HepG2 (cell line): Measurements from ENCODE around the gene MTSS2. TPM values are rescaled to one million over a fixed set of nuclear protein-coding genes. Genes with fewer than 3 reads are reported as not detected.

ENCODE experiments used
- ATAC-seq: fragments of 200-7000 bp; cut with Tn5 transposase; 3 replicates; pipeline ENCODE4 v1.9.1; 2020; ENCODE audit warnings: mild to moderate bottlenecking, moderate library complexity
- BruUV-seq: library from RNA; stranded (reverse); fragments of 400-500 nt; replicated peaks from 2 replicates; lab custom pipeline; 2021; lab: Mats Ljungman, UMichigan
- CTCF ChIA-PET: fragments of 300-600 bp; formaldehyde crosslinking; extraction: SDS; loops from one replicate; lab custom pipeline; 2021; ENCODE audit warnings: low total read pairs, inconsistent platforms, low intra/inter-chr PET ratio; lab: Yijun Ruan, JAX
- POLR2A ChIA-PET: fragments of 350-600 bp; sonication (Branson Sonifier 250); formaldehyde crosslinking; loops from one replicate; lab custom pipeline; 2020; ENCODE audit warnings: antibody characterized with exemption, inconsistent platforms; lab: Yijun Ruan, JAX
- DNase-seq: peaks from one replicate; pipeline ENCODE4 v3.0.0-alpha.2; 2015; ENCODE audit warnings: low spot score
- FAIRE-seq: peaks from 3 replicates; lab custom pipeline; 2011; peaks lifted over from hg19 to GRCh38; lab: Jason Lieb, UNC
- H2AFZ ChIP-seq: one replicate; pipeline ENCODE4 v1.6.1; 2011; ENCODE audit warnings: low read length, inconsistent platforms
- H3K27ac ChIP-seq: fragments of 300-600 bp; 3 replicates; pipeline ENCODE4 v1.8.0; 2011; ENCODE audit warnings: mixed run types, mild to moderate bottlenecking, mixed read lengths, low read length, inconsistent platforms; ENCODE audit not compliant: insufficient read depth; ENCODE audit errors: extremely low read length
- H3K27me3 ChIP-seq, 2 experiments: fragments of 200-600 bp in 1 of 2; 2 replicates in 1 of 2; 3 replicates in 1 of 2; pipeline versions ENCODE4 v1.6.0 to v1.8.0; 2011; ENCODE audit warnings: low read length in 2 of 2, mild to moderate bottlenecking in 2 of 2, moderate library complexity in 2 of 2, inconsistent platforms in 1 of 2; ENCODE audit not compliant: insufficient read depth in 2 of 2, control insufficient read depth in 1 of 2
- H3K36me3 ChIP-seq, 2 experiments: fragments of 200-600 bp in 1 of 2; replicated peaks in 1 of 2; 2 replicates in 1 of 2; 3 replicates in 1 of 2; pipeline versions ENCODE4 v1.5.1 to v1.8.0; 2011; ENCODE audit warnings: low read length in 2 of 2, inconsistent platforms in 1 of 2; ENCODE audit not compliant: insufficient read depth in 2 of 2, control insufficient read depth in 1 of 2
- H3K4me1 ChIP-seq: 2 replicates; pipeline ENCODE4 v1.5.1; 2012; ENCODE audit warnings: low read length, inconsistent platforms; ENCODE audit not compliant: insufficient read depth
- H3K4me2 ChIP-seq: 2 replicates; pipeline ENCODE4 v1.6.0; 2011; ENCODE audit warnings: low read depth, low read length, inconsistent platforms
- H3K4me3 ChIP-seq, 3 experiments: fragments of 200-600 bp in 1 of 3; sonication (generic), shearing (Covaris generic) in 1 of 3; replicated peaks in 1 of 3; 2 replicates each; pipeline ENCODE4 v1.5.1; 2011 to 2016; ENCODE audit warnings: low read length in 3 of 3, inconsistent platforms in 2 of 3, low read depth in 2 of 3, mild to moderate bottlenecking in 2 of 3, control low read depth in 1 of 3, mixed read lengths in 1 of 3; ENCODE audit not compliant: insufficient read depth in 1 of 3
- H3K79me2 ChIP-seq: one replicate; pipeline ENCODE4 v1.6.1; 2011; ENCODE audit warnings: low read length, inconsistent platforms; ENCODE audit not compliant: insufficient read depth
- H3K9ac ChIP-seq: 2 replicates; pipeline ENCODE4 v1.6.0; 2011; ENCODE audit warnings: mild to moderate bottlenecking, low read depth, low read length, inconsistent platforms; ENCODE audit not compliant: insufficient read depth
- H3K9me3 ChIP-seq: 2 replicates; pipeline ENCODE4 v1.5.1; 2012; ENCODE audit warnings: mild to moderate bottlenecking, low read length
- H4K20me1 ChIP-seq: 2 replicates; pipeline ENCODE4 v1.6.0; 2011; ENCODE audit warnings: inconsistent platforms, mild to moderate bottlenecking, low read length, moderate library complexity; ENCODE audit not compliant: insufficient read depth
- FOXO1 ChIP-seq: sonication (generic); formaldehyde crosslinking; IDR thresholded peaks from 2 replicates; pipeline ENCODE4 v1.4.0; 2020; ENCODE audit warnings: missing genetic modification reagents
- GABPA ChIP-seq, 2 experiments: IDR thresholded peaks; 2 replicates each; pipeline ENCODE4 v1.6.1; 2011 to 2016; ENCODE audit warnings: low read depth in 2 of 2, low read length in 1 of 2, missing biosample characterization in 1 of 2, missing genetic modification characterization in 1 of 2
- GABPB1 ChIP-seq: IDR thresholded peaks from 2 replicates; pipeline ENCODE4 v1.6.1; 2016; ENCODE audit warnings: mild to moderate bottlenecking, missing genetic modification reagents, moderate library complexity, missing compliant biosample characterization
- NR1H2 ChIP-seq: sonication (generic); formaldehyde crosslinking; IDR thresholded peaks from 2 replicates; pipeline ENCODE4 v1.8.1; 2022; ENCODE audit warnings: low read depth, missing genetic modification reagents, borderline replicate concordance
- NR2C2 ChIP-seq: sonication (generic); formaldehyde crosslinking; IDR thresholded peaks from 2 replicates; pipeline ENCODE4 v1.4.0; 2020; ENCODE audit warnings: missing genetic modification reagents, mild to moderate bottlenecking, moderate library complexity, borderline replicate concordance
- SALL2 ChIP-seq: sonication (generic); formaldehyde crosslinking; IDR thresholded peaks from 2 replicates; pipeline ENCODE4 v1.8.1; 2023; ENCODE audit warnings: mild to moderate bottlenecking, missing genetic modification reagents, inconsistent platforms
- SRY ChIP-seq: sonication (generic); formaldehyde crosslinking; IDR thresholded peaks from 2 replicates; pipeline ENCODE4 v1.8.0; 2022; ENCODE audit warnings: mild to moderate bottlenecking, missing genetic modification reagents
- ZNF572 ChIP-seq: sonication (generic); formaldehyde crosslinking; IDR thresholded peaks from 2 replicates; pipeline ENCODE4 v1.5.1; 2020; ENCODE audit warnings: mild to moderate bottlenecking, missing genetic modification reagents
- WGBS: methylation state at CpG from one replicate; pipeline ENCODE4 v1.1.6; 2017; ENCODE audit warnings: low lambda C conversion rate; 5-methylcytosine and 5-hydroxymethylcytosine counted together
- in situ Hi-C: cut with HindIII; loops from 2 replicates; pipeline ENCODE4 v1.10.0; 2017; ENCODE audit warnings: low pct_unique_long_range_greater_than_20kb; ENCODE audit not compliant: extremely low pct_ligation_motif_present
- intact Hi-C: fragments of 100-400 bp; cut with micrococcal nuclease; formaldehyde crosslinking; loops from one replicate; pipeline ENCODE4 v1.10.0; 2022; ENCODE audit not compliant: unreplicated experiment
- polyA plus RNA-seq, 8 experiments: library from polyadenylated mRNA; depleted of rRNA in 3 of 8; stranded (reverse) in 7 of 8; unstranded in 1 of 8; fragments of >200 nt; fragmentation: Illumina TruSeq in 4 of 8; extraction: Trizol in 4 of 8; gene quantifications; 2 replicates each; pipeline versions ENCODE4 v1.2.1 to v1.2.3, GENCODE V29; 2011 to 2016; ENCODE audit warnings: low read depth in 4 of 8, missing spikeins in 1 of 8, mixed read lengths in 1 of 8; ENCODE audit not compliant: insufficient read depth in 1 of 8
- total RNA-seq, 5 experiments: library from RNA; depleted of rRNA; stranded (reverse); fragments of >200 nt; fragmentation: Illumina TruSeq; extraction: Trizol; gene quantifications; 2 replicates each; pipeline ENCODE4 v1.2.3, GENCODE V29; 2016; ENCODE audit warnings: low read depth in 1 of 5
- TF ChIP-seq, protein P1 (sequence below): sonication (generic); formaldehyde crosslinking; IDR thresholded peaks from 2 replicates; pipeline ENCODE4 v1.5.1; 2020; ENCODE audit warnings: mild to moderate bottlenecking, missing genetic modification reagents, moderate library complexity
- TF ChIP-seq, protein P2 (sequence below): sonication (generic); formaldehyde crosslinking; IDR thresholded peaks from 2 replicates; pipeline ENCODE4 v1.4.0; 2020; ENCODE audit warnings: mild to moderate bottlenecking, missing genetic modification reagents

MTSS2 gene
- total and polyA plus RNA-seq, 2 of the 13 experiments (the other 11 are each of a cell fraction or from before 2014, with no cell fraction given): 132 to 242 TPM

GRCh38 chr16:70659546-70659945 is 26.3 kb downstream of the MTSS2 start:
- Histone ChIP-seq H3K27me3 (0 out of 5 replicates have a peak, but pooled peaks cover 0 to 1% of the 10 kb centered on the region in 2 experiments), H2AFZ (no peak overlapping the region), H3K9me3 (no peaks in the 10 kb centered on the region), H3K36me3 (peaks cover 9 to 17% of the 10 kb centered on the region in 2 experiments; a peak in 4 of 5 replicates), H3K4me2 (no peak overlapping the region), H3K79me2 (no peaks in the 10 kb centered on the region), H4K20me1 (peaks cover 14% of the 10 kb centered on the region; the same call in 1 of the 2 replicates), H3K4me1 (peaks cover 36% of the 10 kb centered on the region), H3K27ac (no peak overlapping the region), H3K9ac (no peak overlapping the region), H3K4me3 (no peak overlapping the region; a peak in 1 of 6 replicates)
- ChIA-PET POLR2A (interaction anchor here (0.6 to 2.2 kb wide), 8 partner anchors 11 to 137 kb away, joined by 3 to 16 read pairs (median 5); partner anchors contain the start of gene COG4), CTCF (no interaction called here)
- no TSS peak for BruUV-seq
- 79% methylated on average over 11 of the region's 12 CpGs for WGBS
- no peak for DNase-seq
- in situ Hi-C loops (loop anchor here (5.0 kb wide), 1 partner anchor 108 kb away; no protein-coding TSS in a partner anchor), intact Hi-C loops (no loop called here)
- FAIRE-seq: no peak
- TF ChIP-seq FOXO1 (no peak), SRY (0 out of 2 replicates have a peak, but pooled peaks have one; percentile 26), SALL2 (CRISPR knock-in tag) (no peak), GABPB1 (CRISPR knock-in tag) (peak; percentile 75; the same call in 1 of the 2 replicates), ZNF572 (0 out of 2 replicates have a peak, but pooled peaks have one; percentile 47), GABPA (IDR thresholded peaks at IDR 0.05; ENCODE audit: low read depth, low read length) (no peak; the same call in 1 of the 2 replicates), GABPA (CRISPR knock-in tag; IDR thresholded peaks at IDR 0.05; ENCODE audit: low read depth) (peak; percentile 69), NR2C2 (CRISPR knock-in tag) (peak; percentile 93), NR1H2 (CRISPR knock-in tag) (no peak)
- TF ChIP-seq, protein P1, sequence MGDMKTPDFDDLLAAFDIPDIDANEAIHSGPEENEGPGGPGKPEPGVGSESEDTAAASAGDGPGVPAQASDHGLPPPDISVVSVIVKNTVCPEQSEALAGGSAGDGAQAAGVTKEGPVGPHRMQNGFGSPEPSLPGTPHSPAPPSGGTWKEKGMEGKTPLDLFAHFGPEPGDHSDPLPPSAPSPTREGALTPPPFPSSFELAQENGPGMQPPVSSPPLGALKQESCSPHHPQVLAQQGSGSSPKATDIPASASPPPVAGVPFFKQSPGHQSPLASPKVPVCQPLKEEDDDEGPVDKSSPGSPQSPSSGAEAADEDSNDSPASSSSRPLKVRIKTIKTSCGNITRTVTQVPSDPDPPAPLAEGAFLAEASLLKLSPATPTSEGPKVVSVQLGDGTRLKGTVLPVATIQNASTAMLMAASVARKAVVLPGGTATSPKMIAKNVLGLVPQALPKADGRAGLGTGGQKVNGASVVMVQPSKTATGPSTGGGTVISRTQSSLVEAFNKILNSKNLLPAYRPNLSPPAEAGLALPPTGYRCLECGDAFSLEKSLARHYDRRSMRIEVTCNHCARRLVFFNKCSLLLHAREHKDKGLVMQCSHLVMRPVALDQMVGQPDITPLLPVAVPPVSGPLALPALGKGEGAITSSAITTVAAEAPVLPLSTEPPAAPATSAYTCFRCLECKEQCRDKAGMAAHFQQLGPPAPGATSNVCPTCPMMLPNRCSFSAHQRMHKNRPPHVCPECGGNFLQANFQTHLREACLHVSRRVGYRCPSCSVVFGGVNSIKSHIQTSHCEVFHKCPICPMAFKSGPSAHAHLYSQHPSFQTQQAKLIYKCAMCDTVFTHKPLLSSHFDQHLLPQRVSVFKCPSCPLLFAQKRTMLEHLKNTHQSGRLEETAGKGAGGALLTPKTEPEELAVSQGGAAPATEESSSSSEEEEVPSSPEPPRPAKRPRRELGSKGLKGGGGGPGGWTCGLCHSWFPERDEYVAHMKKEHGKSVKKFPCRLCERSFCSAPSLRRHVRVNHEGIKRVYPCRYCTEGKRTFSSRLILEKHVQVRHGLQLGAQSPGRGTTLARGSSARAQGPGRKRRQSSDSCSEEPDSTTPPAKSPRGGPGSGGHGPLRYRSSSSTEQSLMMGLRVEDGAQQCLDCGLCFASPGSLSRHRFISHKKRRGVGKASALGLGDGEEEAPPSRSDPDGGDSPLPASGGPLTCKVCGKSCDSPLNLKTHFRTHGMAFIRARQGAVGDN (CRISPR knock-in tag): peak; percentile 45; the same call in 1 of the 2 replicates
- TF ChIP-seq, protein P2, sequence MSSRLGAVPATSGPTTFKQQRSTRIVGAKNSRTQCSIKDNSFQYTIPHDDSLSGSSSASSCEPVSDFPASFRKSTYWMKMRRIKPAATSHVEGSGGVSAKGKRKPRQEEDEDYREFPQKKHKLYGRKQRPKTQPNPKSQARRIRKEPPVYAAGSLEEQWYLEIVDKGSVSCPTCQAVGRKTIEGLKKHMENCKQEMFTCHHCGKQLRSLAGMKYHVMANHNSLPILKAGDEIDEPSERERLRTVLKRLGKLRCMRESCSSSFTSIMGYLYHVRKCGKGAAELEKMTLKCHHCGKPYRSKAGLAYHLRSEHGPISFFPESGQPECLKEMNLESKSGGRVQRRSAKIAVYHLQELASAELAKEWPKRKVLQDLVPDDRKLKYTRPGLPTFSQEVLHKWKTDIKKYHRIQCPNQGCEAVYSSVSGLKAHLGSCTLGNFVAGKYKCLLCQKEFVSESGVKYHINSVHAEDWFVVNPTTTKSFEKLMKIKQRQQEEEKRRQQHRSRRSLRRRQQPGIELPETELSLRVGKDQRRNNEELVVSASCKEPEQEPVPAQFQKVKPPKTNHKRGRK: no peak
- peak; percentile 9 for ATAC-seq
